Nephron (organoid): ENCODE results near the gene LRRC28.
"Not testable (repeated sequence)": the region's sequence is repeated elsewhere in the genome, so short reads cannot be mapped to it uniquely, and the experiment has no call there.

Experiments
- H3K27ac Mint-ChIP-seq, 3 experiments: 2 replicates each; pipeline ENCODE4 v1.8.0; 2020; ENCODE audit warnings: mixed read lengths in 3 of 3, mild to moderate bottlenecking in 2 of 3, moderate library complexity in 1 of 3
- H3K27me3 Mint-ChIP-seq: 2 replicates; pipeline ENCODE4 v1.8.0; 2021; ENCODE audit warnings: low read depth, mild to moderate bottlenecking, moderate library complexity, mixed read lengths
- H3K36me3 Mint-ChIP-seq: 2 replicates; pipeline ENCODE4 v1.8.0; 2020; ENCODE audit warnings: low read depth, mixed read lengths
- H3K4me1 Mint-ChIP-seq: 2 replicates; pipeline ENCODE4 v1.8.0; 2020; ENCODE audit warnings: mixed read lengths
- H3K4me3 Mint-ChIP-seq, 3 experiments: 2 replicates each; pipeline ENCODE4 v1.8.0; 2020; ENCODE audit warnings: mild to moderate bottlenecking in 3 of 3, mixed read lengths in 3 of 3, moderate library complexity in 2 of 3
- H3K9me3 Mint-ChIP-seq: 2 replicates; pipeline ENCODE4 v1.8.0; 2020; ENCODE audit warnings: mixed read lengths
- CTCF ChIP-seq, 3 experiments: fragments of 200-600 bp; sonication (generic); IDR thresholded peaks; one replicate each; pipeline ENCODE4 v1.5.0; 2021; ENCODE audit warnings: antibody characterized with exemption in 3 of 3; ENCODE audit not compliant: unreplicated experiment in 3 of 3

Gene LRRC28

GRCh38 chr15:99393641-99394040 is 142.4 kb downstream of the LRRC28 start:
- Mint-ChIP-seq H3K27me3 (no peaks in the 10 kb centered on the region), H3K4me3 (no peak overlapping the region), H3K27ac (no peak overlapping the region), H3K36me3 (peaks cover 10% of the 10 kb centered on the region), H3K9me3 (peaks cover 31% of the 10 kb centered on the region), H3K4me1 (no peaks in the 10 kb centered on the region)
- TF ChIP-seq CTCF (IDR thresholded peaks at IDR 0.05; ENCODE audit: unreplicated experiment in 3 of 3): no peak

- H3K9me3 Mint-ChIP-seq: peaks cover 26% of the 10 kb centered on the region
- no peak overlapping the region for H3K27ac Mint-ChIP-seq
- no peak overlapping the region for H3K4me3 Mint-ChIP-seq
- no peaks in the 10 kb centered on the region for H3K27me3 Mint-ChIP-seq
- peaks cover 6% of the 10 kb centered on the region for H3K36me3 Mint-ChIP-seq
- no peak for TF ChIP-seq CTCF (IDR thresholded peaks at IDR 0.05; ENCODE audit: unreplicated experiment in 3 of 3)
- H3K4me1 Mint-ChIP-seq: peaks cover 15% of the 10 kb centered on the region
These were observed 145.1 kb downstream of the LRRC28 start for GRCh38 chr15:99396375-99396774.

- Mint-ChIP-seq H3K9me3 (peaks cover 6% of the 10 kb centered on the region), H3K4me1 (peaks cover 35% of the 10 kb centered on the region), H3K36me3 (peaks cover 3% of the 10 kb centered on the region), H3K27me3 (no peaks in the 10 kb centered on the region), H3K27ac (peak overlapping the region in 1 of 3 experiments; percentile 29), H3K4me3 (no peak overlapping the region)
- no peak for TF ChIP-seq CTCF (IDR thresholded peaks at IDR 0.05; ENCODE audit: unreplicated experiment in 3 of 3)
These were observed 147.8 kb downstream of the LRRC28 start for GRCh38 chr15:99399061-99399460.

GRCh38 chr15:99399618-99400017 is 148.3 kb downstream of the LRRC28 start:
- H3K4me1 Mint-ChIP-seq: peaks cover 39% of the 10 kb centered on the region
- peaks cover 1% of the 10 kb centered on the region for H3K9me3 Mint-ChIP-seq
- H3K27ac Mint-ChIP-seq: peak overlapping the region; percentile 14 to 67 (median 44)
- H3K4me3 Mint-ChIP-seq: no peak overlapping the region
- H3K36me3 Mint-ChIP-seq: no peaks in the 10 kb centered on the region
- no peaks in the 10 kb centered on the region for H3K27me3 Mint-ChIP-seq
- no peak for TF ChIP-seq CTCF (IDR thresholded peaks at IDR 0.05; ENCODE audit: unreplicated experiment in 3 of 3)

- H3K9me3 Mint-ChIP-seq, H3K36me3 Mint-ChIP-seq, H3K4me3 Mint-ChIP-seq, H3K27me3 Mint-ChIP-seq: not testable (repeated sequence)
- peak overlapping the region; percentile 82 to 91 (median 85) for H3K27ac Mint-ChIP-seq
- peaks cover 46% of the 10 kb centered on the region for H3K4me1 Mint-ChIP-seq
These were observed 149.9 kb downstream of the LRRC28 start for GRCh38 chr15:99401216-99401615.

GRCh38 chr15:99402014-99402729 is 150.9 kb downstream of the LRRC28 start:
- no peaks in the 10 kb centered on the region for H3K27me3 Mint-ChIP-seq
- no peaks in the 10 kb centered on the region for H3K36me3 Mint-ChIP-seq
- H3K4me1 Mint-ChIP-seq: peaks cover 46% of the 10 kb centered on the region
- no peaks in the 10 kb centered on the region for H3K9me3 Mint-ChIP-seq
- TF ChIP-seq CTCF (IDR thresholded peaks at IDR 0.05; ENCODE audit: unreplicated experiment in 3 of 3): no peak
- H3K27ac Mint-ChIP-seq: peak overlapping the region; percentile 82 to 91 (median 85)
- peak overlapping the region in 1 of 3 experiments; percentile 45 for H3K4me3 Mint-ChIP-seq
